Measurements from ENCODE around the gene CNMD. TPM values are rescaled to one million over a fixed set of nuclear protein-coding genes. Genes with fewer than 3 reads are reported as not detected.

The CNMD gene
- total and polyA plus RNA-seq, 2 of the 4 experiments (the other 2 are of a cell fraction), result not detected

DNA sequence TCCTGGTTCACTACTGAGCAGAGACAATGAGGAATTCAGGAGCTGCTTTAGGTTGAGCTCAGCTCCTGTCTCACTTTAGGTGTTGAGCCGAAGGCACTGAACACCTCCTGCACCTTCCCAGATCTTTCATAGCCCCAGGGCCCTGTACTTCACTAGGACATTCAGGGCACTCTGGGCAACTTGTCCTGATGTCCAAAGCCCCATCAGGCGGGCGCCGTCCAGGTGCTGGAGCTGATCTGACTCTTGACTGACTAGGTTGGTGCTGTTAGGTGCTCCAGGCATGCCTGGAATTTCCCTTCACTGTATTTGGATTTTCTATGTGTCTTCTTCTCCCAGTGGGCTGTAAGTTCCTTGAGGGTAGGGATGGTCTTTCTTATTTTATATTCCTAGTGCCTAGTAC lies 48.4 kb upstream of the CNMD start:
- no peak overlapping the region for H3K14ac ChIP-seq (replicated peaks; ENCODE audit: low read depth, low read length)
- no peak overlapping the region for H4K91ac ChIP-seq (ENCODE audit: insufficient read depth, low read depth, low read length)
- TF ChIP-seq RFX5 (IDR thresholded peaks at IDR 0.05; ENCODE audit: low read depth, low read length) (no peak), NFE2L2 (IDR thresholded peaks at IDR 0.05; ENCODE audit: low read depth, low read length) (no peak), MXI1 (IDR thresholded peaks at IDR 0.05; ENCODE audit: borderline replicate concordance, low read depth, low read length) (no peak), BHLHE40 (IDR thresholded peaks at IDR 0.05; ENCODE audit: low read depth, low read length) (no peak), FOS (IDR thresholded peaks at IDR 0.05; ENCODE audit: low read depth, low read length) (no peak), RAD21 (IDR thresholded peaks at IDR 0.05; ENCODE audit: low read length) (no peak), MAZ (IDR thresholded peaks at IDR 0.05; ENCODE audit: borderline replicate concordance, low read depth, low read length) (no peak), MAFK (IDR thresholded peaks at IDR 0.05; ENCODE audit: low read depth, low read length) (no peak)
- TF ChIP-seq, protein P1, sequence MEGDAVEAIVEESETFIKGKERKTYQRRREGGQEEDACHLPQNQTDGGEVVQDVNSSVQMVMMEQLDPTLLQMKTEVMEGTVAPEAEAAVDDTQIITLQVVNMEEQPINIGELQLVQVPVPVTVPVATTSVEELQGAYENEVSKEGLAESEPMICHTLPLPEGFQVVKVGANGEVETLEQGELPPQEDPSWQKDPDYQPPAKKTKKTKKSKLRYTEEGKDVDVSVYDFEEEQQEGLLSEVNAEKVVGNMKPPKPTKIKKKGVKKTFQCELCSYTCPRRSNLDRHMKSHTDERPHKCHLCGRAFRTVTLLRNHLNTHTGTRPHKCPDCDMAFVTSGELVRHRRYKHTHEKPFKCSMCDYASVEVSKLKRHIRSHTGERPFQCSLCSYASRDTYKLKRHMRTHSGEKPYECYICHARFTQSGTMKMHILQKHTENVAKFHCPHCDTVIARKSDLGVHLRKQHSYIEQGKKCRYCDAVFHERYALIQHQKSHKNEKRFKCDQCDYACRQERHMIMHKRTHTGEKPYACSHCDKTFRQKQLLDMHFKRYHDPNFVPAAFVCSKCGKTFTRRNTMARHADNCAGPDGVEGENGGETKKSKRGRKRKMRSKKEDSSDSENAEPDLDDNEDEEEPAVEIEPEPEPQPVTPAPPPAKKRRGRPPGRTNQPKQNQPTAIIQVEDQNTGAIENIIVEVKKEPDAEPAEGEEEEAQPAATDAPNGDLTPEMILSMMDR (conservative IDR thresholded peaks at IDR 0.05; ENCODE audit: low read depth, low read length), result no peak
- TF ChIP-seq, protein P2, sequence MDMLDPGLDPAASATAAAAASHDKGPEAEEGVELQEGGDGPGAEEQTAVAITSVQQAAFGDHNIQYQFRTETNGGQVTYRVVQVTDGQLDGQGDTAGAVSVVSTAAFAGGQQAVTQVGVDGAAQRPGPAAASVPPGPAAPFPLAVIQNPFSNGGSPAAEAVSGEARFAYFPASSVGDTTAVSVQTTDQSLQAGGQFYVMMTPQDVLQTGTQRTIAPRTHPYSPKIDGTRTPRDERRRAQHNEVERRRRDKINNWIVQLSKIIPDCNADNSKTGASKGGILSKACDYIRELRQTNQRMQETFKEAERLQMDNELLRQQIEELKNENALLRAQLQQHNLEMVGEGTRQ (IDR thresholded peaks at IDR 0.05; ENCODE audit: low read depth, low read length), result no peak
- H3K4me3 ChIP-seq (ENCODE audit: insufficient read depth, low read depth, low read length), result no peak overlapping the region
- H3K23ac ChIP-seq (ENCODE audit: low read depth, low read length), result no peak overlapping the region
- H3K36me3 ChIP-seq (ENCODE audit: control insufficient read depth, insufficient read depth, low read length), result no peaks in the 10 kb centered on the region
- no peak overlapping the region for H2BK15ac ChIP-seq (ENCODE audit: low read depth, low read length)
- H4K20me1 ChIP-seq (ENCODE audit: insufficient read depth, low read length), result no peaks in the 10 kb centered on the region
- ChIA-PET POLR2A (ENCODE audit: unreplicated experiment) (no interaction called here), CTCF (no interaction called here)
- H3K18ac ChIP-seq (ENCODE audit: low read depth, low read length), result no peak overlapping the region
- in situ Hi-C loops (cut with MboI; ENCODE audit: low sequenced_read_pairs), result no loop called here
- H2BK20ac ChIP-seq (ENCODE audit: low read depth, low read length), result no peak overlapping the region
- no peaks in the 10 kb centered on the region for H3K79me1 ChIP-seq (ENCODE audit: low read depth in 1 of 2, low read length in 2 of 2)
- H3K56ac ChIP-seq (ENCODE audit: extremely low read depth, insufficient read depth, low read length), result no peak overlapping the region
- DNase-seq (no peak), ATAC-seq (ENCODE audit: low read depth) (no peak)
- no TSS peak for BruUV-seq (replicated peaks)
- dilution Hi-C loops (cut with HindIII; ENCODE audit: low sequenced_read_pairs, unreplicated experiment), result no loop called here
- H3K9me3 ChIP-seq (ENCODE audit: control insufficient read depth, insufficient read depth, low read length), result no peaks in the 10 kb centered on the region
- H2AK5ac ChIP-seq (ENCODE audit: low read depth, low read length), result no peak overlapping the region
- H3K4ac ChIP-seq (ENCODE audit: low read depth, low read length), result no peak overlapping the region
- no peak overlapping the region for H2BK5ac ChIP-seq (ENCODE audit: low read depth, low read length, poor library complexity, severe bottlenecking)
- H3K27ac ChIP-seq (ENCODE audit: insufficient read depth, low read length), result no peak overlapping the region
- intact Hi-C loops (cut with micrococcal nuclease), result no loop called here
- H4K5ac ChIP-seq (ENCODE audit: low read depth, low read length), result no peak overlapping the region
- H2AK9ac ChIP-seq (replicated peaks; ENCODE audit: low read depth, low read length, poor library complexity), result no peak overlapping the region
- H2AFZ ChIP-seq (replicated peaks; ENCODE audit: low read length, poor library complexity), result no peak overlapping the region
- H3K27me3 ChIP-seq (ENCODE audit: control insufficient read depth, insufficient read depth, low read length), result no peaks in the 10 kb centered on the region
- no peak overlapping the region for H3K4me2 ChIP-seq (ENCODE audit: low read depth, low read length)
- no peaks in the 10 kb centered on the region for H3K4me1 ChIP-seq (ENCODE audit: control insufficient read depth, insufficient read depth, low read length)
- no peaks in the 10 kb centered on the region for H3K9me1 ChIP-seq (ENCODE audit: insufficient read depth, low read length)
- no peak overlapping the region for H4K8ac ChIP-seq (ENCODE audit: low read depth in 2 of 2, low read length in 2 of 2)
- no CpG with 5 or more reads among the region's 4 CpGs for WGBS, 2 experiments (ENCODE audit: extremely low coverage in 2 of 2, insufficient read length in 1 of 2)
- H2BK120ac ChIP-seq (ENCODE audit: low read depth, low read length), result no peak overlapping the region
- H3K9ac ChIP-seq (ENCODE audit: low read depth, low read length), result no peak overlapping the region
